ENCODE data around the gene INCA1. TPM values are rescaled to one million over a fixed set of nuclear protein-coding genes. Genes with fewer than 3 reads are reported as not detected.

Gene INCA1
- total and polyA plus RNA-seq, 2 of the 8 experiments (the other 6 are each of a cell fraction or from before 2014, with no cell fraction given): 0.89 to 1.4 TPM

- no peak overlapping the region for H3K56ac ChIP-seq (replicated peaks; ENCODE audit: insufficient read length, low read depth, low read length)
- no peak overlapping the region for H2BK12ac ChIP-seq (ENCODE audit: low read depth, low read length)
- no peak overlapping the region for H3K18ac ChIP-seq (ENCODE audit: extremely low read depth, low read length)
- peaks cover 16 to 23% of the 10 kb centered on the region in 2 experiments for H4K20me1 ChIP-seq (replicated peaks in 1 of 2; ENCODE audit: control insufficient read depth in 1 of 2, insufficient read depth in 2 of 2, low read length in 2 of 2)
- no peak overlapping the region for H2AK5ac ChIP-seq (ENCODE audit: low read depth, low read length)
- H3K4me1 ChIP-seq (replicated peaks in 1 of 4; ENCODE audit: control insufficient read depth in 3 of 4, insufficient read depth in 4 of 4, low read length in 3 of 4): peaks cover 3 to 10% (median 5%) of the 10 kb centered on the region in 4 experiments; a peak in 6 of 7 replicates
- H4K8ac ChIP-seq (ENCODE audit: extremely low read depth, insufficient read depth, low read length): peak overlapping the region; percentile 48; the same call in 1 of the 2 replicates
- no peak overlapping the region; a peak in 1 of 7 replicates for H3K9ac ChIP-seq (replicated peaks in 1 of 4; ENCODE audit: extremely low read depth in 1 of 4, low read depth in 3 of 4, low read length in 3 of 4)
- H2BK120ac ChIP-seq (replicated peaks; ENCODE audit: low read depth, low read length): no peak overlapping the region
- H3K4me3 ChIP-seq (ENCODE audit: extremely low read depth in 1 of 4, insufficient read depth in 2 of 4, low read depth in 3 of 4, low read length in 4 of 4): no peak overlapping the region
- H4K91ac ChIP-seq (replicated peaks; ENCODE audit: insufficient read length, low read length): no peak overlapping the region
- H3K4me2 ChIP-seq (ENCODE audit: insufficient read depth in 1 of 2, low read depth in 2 of 2, low read length in 2 of 2): peak overlapping the region in 1 of 2 experiments; percentile 95; a peak in 1 of 4 replicates
- TF ChIP-seq POLR2A (IDR thresholded peaks at IDR 0.05; ENCODE audit: control extremely low read depth in 1 of 2, low read depth in 2 of 2, low read length in 2 of 2) (peak in 1 of 2 experiments; percentile 83; a peak in 2 of 3 replicates), SIN3A (conservative IDR thresholded peaks at IDR 0.05 in 1 of 2, IDR thresholded peaks at IDR 0.05 in 1 of 2; ENCODE audit: low read depth in 1 of 2, low read length in 2 of 2) (0 out of 4 replicates have a peak, but pooled peaks of 1 of the 2 experiments have one; percentile 40), HDAC6 (IDR thresholded peaks at IDR 0.05; ENCODE audit: low read depth, low read length) (no peak), POLR2AphosphoS5 (IDR thresholded peaks at IDR 0.05; ENCODE audit: low read depth, low read length) (peak; percentile 80; the same call in 1 of the 2 replicates)
- H2BK15ac ChIP-seq (ENCODE audit: low read length): no peak overlapping the region
- no peak overlapping the region for H3K14ac ChIP-seq (ENCODE audit: insufficient read length)
- peaks cover 19% of the 10 kb centered on the region for H3K23me2 ChIP-seq (ENCODE audit: low read depth, low read length)
- DNase-seq (ENCODE audit: low read depth in 1 of 2, low spot score in 2 of 2) (no peak), FAIRE-seq (no peak)
- POLR2A ChIA-PET (ENCODE audit: partially characterized antibody): interaction anchor here (0.6 to 32.4 kb wide), 12 partner anchors 2 to 213 kb away, joined by 3 to 987 read pairs (median 4); partner anchors contain the start of genes C17orf107, ENO3, MED11 and PFN1
- H3K27ac ChIP-seq (ENCODE audit: low read depth, low read length): peak overlapping the region; percentile 33; the same call in 1 of the 2 replicates
- H3K36me3 ChIP-seq (ENCODE audit: control insufficient read depth in 2 of 4, insufficient read depth in 4 of 4, low read length in 3 of 4): peaks cover 8 to 42% (median 28%) of the 10 kb centered on the region in 4 experiments
- H3K27me3 ChIP-seq (replicated peaks in 1 of 4; ENCODE audit: control insufficient read depth in 3 of 4, extremely low read depth in 1 of 4, insufficient read depth in 3 of 4, low read length in 3 of 4): no peaks in the 10 kb centered on the region
- H3K79me2 ChIP-seq (ENCODE audit: control insufficient read depth in 1 of 2, insufficient read depth in 2 of 2, low read length in 2 of 2): peaks cover 8 to 57% of the 10 kb centered on the region in 2 experiments
- CTCF ChIA-PET (ENCODE audit: partially characterized antibody): interaction anchor here (1.5 kb wide), 1 partner anchor 36 kb away, joined by 5 read pairs; no protein-coding TSS in a partner anchor
- no peak overlapping the region for H2BK20ac ChIP-seq (ENCODE audit: low read length)
- no peak overlapping the region for H3K4ac ChIP-seq (replicated peaks; ENCODE audit: insufficient read length, low read depth, low read length)
- no peak overlapping the region for H3K23ac ChIP-seq (ENCODE audit: insufficient read length)
- H4K5ac ChIP-seq (ENCODE audit: insufficient read length, low read depth, low read length): no peak overlapping the region
- no peak overlapping the region; the same call in 1 of the 2 replicates for H2BK5ac ChIP-seq (ENCODE audit: low read depth, low read length)
- peaks cover 2% of the 10 kb centered on the region; the same call in 1 of the 2 replicates for H3K79me1 ChIP-seq (ENCODE audit: low read depth, low read length)
- H3K9me3 ChIP-seq (ENCODE audit: insufficient read depth in 2 of 2, low read depth in 1 of 2, low read length in 1 of 2): no peaks in the 10 kb centered on the region
- 81% methylated on average over 8 of the region's 8 CpGs; no CpG with 5 or more reads in 1 of the 2 experiments for WGBS, 2 experiments (ENCODE audit: extremely low coverage in 1 of 2, insufficient coverage in 1 of 2, insufficient read length in 1 of 2, insufficient replicate concordance in 2 of 2, low coverage in 1 of 2, low lambda C conversion rate in 2 of 2, missing lambda C conversion rate in 1 of 2)
- no peak overlapping the region for H2AFZ ChIP-seq (ENCODE audit: low read length)
Observed at GRCh38 chr17:4944554-4945175, 52.7 kb downstream of the INCA1 start.

Measured in H1 (cell line).